SK-N-MC (cell line): ENCODE measurements around the gene RSRC1.

Source experiments
- EZH2 ChIP-seq: fragments of 200-600 bp; sonication (generic); IDR thresholded peaks from one replicate; pipeline ENCODE4 v1.6.1; 2017; ENCODE audit warnings: antibody characterized with exemption
- FOXP2 ChIP-seq: optimal IDR thresholded peaks from 2 replicates; pipeline ENCODE3; 2011; ENCODE audit warnings: mild to moderate bottlenecking, moderate library complexity; ENCODE audit not compliant: insufficient read depth; ENCODE audit errors: extremely low read length, control extremely low read depth
- POLR2AphosphoS5 ChIP-seq: IDR thresholded peaks from 2 replicates; pipeline ENCODE4 v1.6.1; 2012; ENCODE audit warnings: mild to moderate bottlenecking, low read depth, low read length, borderline replicate concordance

- TF ChIP-seq POLR2AphosphoS5 (no peak), EZH2 (no peak), FOXP2 (no peak)
Measured at GRCh38 chr3:158560979-158561378, 451.1 kb downstream of the RSRC1 start.
